ENCODE measurements around the gene PLEKHG4B. TPM values are rescaled to one million over a fixed set of nuclear protein-coding genes. Genes with fewer than 3 reads are reported as not detected.

The PLEKHG4B gene
- total RNA-seq, 1 donor from 2014 or later = 2.0 TPM

DNA sequence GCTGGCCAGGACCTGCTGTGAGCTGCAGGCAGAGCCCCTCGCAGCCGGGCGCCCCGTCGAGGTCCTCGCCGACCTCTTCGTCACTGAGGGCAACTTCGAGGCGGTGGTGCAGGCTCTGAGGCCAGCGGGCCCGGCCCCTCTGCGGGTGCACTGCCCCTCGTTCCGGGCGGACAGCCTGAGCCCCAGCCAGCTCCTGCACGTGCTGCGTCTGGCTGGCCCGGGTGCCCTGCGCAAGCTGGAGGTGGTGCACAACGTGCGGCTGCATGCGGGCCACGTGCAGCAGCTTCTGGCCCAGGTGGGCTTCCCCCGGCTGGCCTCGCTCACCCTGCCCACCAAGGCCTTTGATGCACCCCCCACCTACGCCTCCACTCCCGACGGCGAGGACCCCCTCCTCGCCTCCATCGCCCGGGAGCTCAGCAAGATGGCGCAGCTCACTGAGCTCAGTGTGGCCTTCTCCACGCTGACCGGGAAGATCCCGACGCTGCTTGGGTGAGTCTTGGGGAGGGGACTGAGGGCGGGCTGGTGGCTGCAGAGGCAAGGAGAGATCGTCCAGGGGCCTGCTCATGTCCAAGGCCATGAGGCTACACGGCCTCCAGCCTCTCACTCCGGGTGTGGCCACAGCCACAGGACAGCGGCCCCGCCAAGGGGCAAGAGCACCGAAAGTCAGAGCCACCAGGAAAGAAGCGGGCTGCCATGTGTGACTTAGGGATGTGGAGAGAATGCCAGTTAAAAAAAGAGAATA is 100.2 kb downstream of the PLEKHG4B start:
- no peaks in the 10 kb centered on the region for H3K36me3 ChIP-seq
- H3K9me3 ChIP-seq = no peaks in the 10 kb centered on the region
- intact Hi-C loops (cut with DNase I) = no loop called here
- peaks cover 4% of the 10 kb centered on the region for H3K4me1 ChIP-seq
- no peak overlapping the region for H3K27ac ChIP-seq
- DNase-seq = peak; percentile 54
- peaks cover 8% of the 10 kb centered on the region for H3K27me3 ChIP-seq
- no peak for ATAC-seq
- no peak overlapping the region for H3K4me3 ChIP-seq
- TF ChIP-seq, protein P1, sequence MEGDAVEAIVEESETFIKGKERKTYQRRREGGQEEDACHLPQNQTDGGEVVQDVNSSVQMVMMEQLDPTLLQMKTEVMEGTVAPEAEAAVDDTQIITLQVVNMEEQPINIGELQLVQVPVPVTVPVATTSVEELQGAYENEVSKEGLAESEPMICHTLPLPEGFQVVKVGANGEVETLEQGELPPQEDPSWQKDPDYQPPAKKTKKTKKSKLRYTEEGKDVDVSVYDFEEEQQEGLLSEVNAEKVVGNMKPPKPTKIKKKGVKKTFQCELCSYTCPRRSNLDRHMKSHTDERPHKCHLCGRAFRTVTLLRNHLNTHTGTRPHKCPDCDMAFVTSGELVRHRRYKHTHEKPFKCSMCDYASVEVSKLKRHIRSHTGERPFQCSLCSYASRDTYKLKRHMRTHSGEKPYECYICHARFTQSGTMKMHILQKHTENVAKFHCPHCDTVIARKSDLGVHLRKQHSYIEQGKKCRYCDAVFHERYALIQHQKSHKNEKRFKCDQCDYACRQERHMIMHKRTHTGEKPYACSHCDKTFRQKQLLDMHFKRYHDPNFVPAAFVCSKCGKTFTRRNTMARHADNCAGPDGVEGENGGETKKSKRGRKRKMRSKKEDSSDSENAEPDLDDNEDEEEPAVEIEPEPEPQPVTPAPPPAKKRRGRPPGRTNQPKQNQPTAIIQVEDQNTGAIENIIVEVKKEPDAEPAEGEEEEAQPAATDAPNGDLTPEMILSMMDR (IDR thresholded peaks at IDR 0.05) = no peak

DNA sequence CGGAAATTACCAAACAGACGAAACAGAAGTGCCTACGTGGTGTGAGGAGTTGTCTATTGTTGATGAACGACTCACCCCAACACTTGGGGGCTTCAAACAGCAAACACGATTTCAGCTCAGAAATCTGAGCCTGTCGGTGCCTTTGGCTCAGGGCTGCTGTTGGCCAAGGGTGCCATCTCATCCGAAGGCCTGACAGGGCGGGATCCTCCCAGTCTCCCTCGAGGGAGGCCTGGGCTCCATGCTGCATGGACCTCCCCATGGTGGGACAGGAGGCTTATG is 100.7 kb downstream of the PLEKHG4B start:
- TF ChIP-seq, protein P1 (IDR thresholded peaks at IDR 0.05) = no peak
- Histone ChIP-seq H3K9me3 (no peaks in the 10 kb centered on the region), H3K27me3 (peaks cover 8% of the 10 kb centered on the region), H3K4me1 (peaks cover 4% of the 10 kb centered on the region), H3K4me3 (no peak overlapping the region), H3K36me3 (no peaks in the 10 kb centered on the region), H3K27ac (no peak overlapping the region)
- ATAC-seq (no peak), DNase-seq (peak; percentile 28)
- intact Hi-C loops (cut with DNase I) = no loop called here

DNA sequence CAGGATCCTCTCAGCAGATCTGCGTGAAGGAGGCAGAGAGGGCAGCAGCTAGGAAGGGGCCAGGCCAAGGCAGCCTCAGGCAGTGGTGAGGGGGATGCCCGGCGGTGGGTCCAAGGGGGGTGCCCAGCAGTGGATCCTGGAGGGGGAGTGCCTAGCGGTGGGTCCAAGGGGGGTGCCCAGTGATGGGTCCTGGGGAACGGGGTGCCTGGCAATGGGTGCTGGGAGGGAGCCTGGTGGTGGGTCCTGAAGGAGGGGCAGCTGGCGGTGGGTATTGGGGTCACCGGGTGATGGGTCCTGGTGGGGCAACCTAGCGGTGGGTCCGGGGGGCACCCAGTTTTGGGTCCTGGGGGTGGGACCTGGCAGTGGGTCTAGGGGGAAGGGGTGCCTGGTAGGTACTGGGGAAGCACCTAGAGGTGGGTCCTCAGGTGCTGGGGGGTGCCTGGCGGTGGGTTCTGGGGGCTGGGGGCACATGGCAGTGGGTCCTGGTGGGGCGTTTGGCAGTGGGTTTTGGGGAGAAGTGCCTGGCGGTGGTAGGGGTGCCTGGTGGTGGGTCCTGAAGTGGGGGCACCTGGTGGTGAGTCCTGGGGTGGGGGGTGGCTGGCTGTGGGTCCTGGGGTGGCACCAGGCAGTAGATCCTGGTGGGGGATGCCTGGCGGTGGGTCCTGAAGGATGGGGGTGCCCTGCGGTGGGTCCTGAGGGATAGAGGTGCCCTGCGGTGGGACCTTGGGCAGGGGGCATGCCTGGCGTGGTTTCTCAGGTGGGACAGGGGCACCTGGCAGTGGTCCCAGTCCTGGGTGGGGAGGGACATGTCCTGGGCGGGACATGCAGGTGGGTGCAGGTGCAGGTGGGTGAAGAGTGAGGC is 101.2 kb downstream of the PLEKHG4B start:
- no peaks in the 10 kb centered on the region for H3K9me3 ChIP-seq
- H3K36me3 ChIP-seq = no peaks in the 10 kb centered on the region
- intact Hi-C loops (cut with DNase I) = no loop called here
- peaks cover 4% of the 10 kb centered on the region for H3K4me1 ChIP-seq
- peaks cover 8% of the 10 kb centered on the region for H3K27me3 ChIP-seq
- ATAC-seq (no peak), DNase-seq (peak; percentile 59)
- no peak overlapping the region for H3K4me3 ChIP-seq
- TF ChIP-seq, protein P1 (IDR thresholded peaks at IDR 0.05) = no peak
- no peak overlapping the region for H3K27ac ChIP-seq

DNA sequence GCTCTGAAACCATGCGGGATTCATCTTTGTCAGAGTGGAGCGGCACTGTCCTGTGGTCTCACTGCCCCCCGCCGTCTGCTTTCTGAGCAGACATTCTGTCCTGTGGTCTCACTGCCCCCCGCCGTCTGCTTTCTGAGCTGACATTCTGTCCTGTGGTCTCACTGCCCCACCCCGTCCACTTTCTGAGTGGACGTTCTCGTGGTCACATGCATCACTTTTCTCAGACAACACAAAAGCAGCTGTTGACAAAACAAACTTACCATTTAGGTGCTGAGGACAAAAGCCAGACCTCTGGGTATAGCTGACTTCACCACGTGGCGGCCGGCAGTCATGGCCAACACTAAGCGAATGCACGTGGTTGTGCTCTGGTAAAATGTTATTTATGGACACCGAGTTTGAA is 102.1 kb downstream of the PLEKHG4B start:
- H3K27ac ChIP-seq = no peak overlapping the region
- ATAC-seq = no peak
- H3K27me3 ChIP-seq = peaks cover 8% of the 10 kb centered on the region
- H3K36me3 ChIP-seq = no peaks in the 10 kb centered on the region
- no peaks in the 10 kb centered on the region for H3K9me3 ChIP-seq
- peak; percentile 38 for DNase-seq
- H3K4me3 ChIP-seq = no peak overlapping the region
- intact Hi-C loops (cut with DNase I) = no loop called here
- TF ChIP-seq, protein P1 (IDR thresholded peaks at IDR 0.05) = no peak
- H3K4me1 ChIP-seq = peaks cover 4% of the 10 kb centered on the region

DNA sequence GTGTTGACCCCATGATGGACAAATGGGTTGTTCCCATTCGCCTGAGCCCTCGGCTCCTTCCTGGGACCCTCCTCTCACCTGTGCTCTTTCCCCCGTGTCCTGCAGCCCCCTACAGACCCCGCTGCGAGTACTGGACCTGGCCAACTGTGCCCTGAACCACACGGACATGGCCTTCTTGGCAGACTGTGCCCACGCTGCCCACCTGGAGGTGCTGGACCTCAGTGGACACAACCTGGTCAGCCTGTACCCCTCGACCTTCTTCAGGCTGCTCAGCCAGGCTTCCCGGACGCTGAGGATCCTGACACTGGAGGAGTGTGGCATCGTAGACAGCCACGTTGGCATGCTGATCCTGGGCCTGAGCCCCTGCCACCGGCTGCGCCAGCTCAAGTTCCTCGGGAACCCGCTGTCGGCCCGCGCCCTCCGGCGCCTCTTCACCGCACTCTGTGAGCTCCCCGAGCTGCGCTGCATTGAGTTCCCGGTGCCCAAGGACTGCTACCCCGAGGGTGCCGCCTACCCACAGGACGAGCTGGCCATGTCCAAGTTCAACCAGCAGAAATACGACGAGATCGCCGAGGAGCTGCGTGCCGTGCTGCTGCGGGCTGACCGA is 102.7 kb downstream of the PLEKHG4B start:
- Histone ChIP-seq H3K9me3 (no peaks in the 10 kb centered on the region), H3K36me3 (no peaks in the 10 kb centered on the region), H3K4me1 (peaks cover 4% of the 10 kb centered on the region), H3K27ac (no peak overlapping the region), H3K4me3 (no peak overlapping the region), H3K27me3 (peaks cover 8% of the 10 kb centered on the region)
- intact Hi-C loops (cut with DNase I) = no loop called here
- ATAC-seq = no peak
- DNase-seq = peak; percentile 63
- TF ChIP-seq, protein P1 (IDR thresholded peaks at IDR 0.05) = no peak
